Measurements from ENCODE around the gene REXO1.

The REXO1 gene

GRCh38 chr19:1828279-1829238 is 19.7 kb downstream of the REXO1 start:
- Histone ChIP-seq H3K79me2 (ENCODE audit: insufficient read depth, low read length) (peaks cover 6% of the 10 kb centered on the region; the same call in 1 of the 2 replicates), H3K4me3 (ENCODE audit: low read length, poor library complexity, severe bottlenecking) (no peak overlapping the region), H3K9me2 (replicated peaks; ENCODE audit: low read depth, low read length) (no peaks in the 10 kb centered on the region), H3K4me1 (ENCODE audit: insufficient read depth, low read length, poor library complexity, severe bottlenecking) (no peaks in the 10 kb centered on the region), H3K9me3 (ENCODE audit: insufficient read depth, low read depth, low read length) (no peaks in the 10 kb centered on the region), H3F3A (ENCODE audit: low read depth) (no peaks in the 10 kb centered on the region), H3K9ac (ENCODE audit: low read depth, low read length, poor library complexity, severe bottlenecking) (no peak overlapping the region), H3K27me3 (ENCODE audit: insufficient read depth, low read length, poor library complexity, severe bottlenecking) (no peaks in the 10 kb centered on the region), H4K20me1 (ENCODE audit: insufficient read depth, low read length, poor library complexity, severe bottlenecking) (peaks cover 9% of the 10 kb centered on the region), H3K36me3 (ENCODE audit: insufficient read depth, low read length) (peaks cover 23% of the 10 kb centered on the region; the same call in 1 of the 2 replicates), H2AFZ (ENCODE audit: low read length) (no peak overlapping the region), H3K4me2 (ENCODE audit: low read depth, low read length, poor library complexity, severe bottlenecking) (no peak overlapping the region)
- TF ChIP-seq EZH2phosphoT487 (IDR thresholded peaks at IDR 0.05; ENCODE audit: borderline replicate concordance) (no peak), CTCF (conservative IDR thresholded peaks at IDR 0.05; ENCODE audit: low read length) (no peak)

DNA sequence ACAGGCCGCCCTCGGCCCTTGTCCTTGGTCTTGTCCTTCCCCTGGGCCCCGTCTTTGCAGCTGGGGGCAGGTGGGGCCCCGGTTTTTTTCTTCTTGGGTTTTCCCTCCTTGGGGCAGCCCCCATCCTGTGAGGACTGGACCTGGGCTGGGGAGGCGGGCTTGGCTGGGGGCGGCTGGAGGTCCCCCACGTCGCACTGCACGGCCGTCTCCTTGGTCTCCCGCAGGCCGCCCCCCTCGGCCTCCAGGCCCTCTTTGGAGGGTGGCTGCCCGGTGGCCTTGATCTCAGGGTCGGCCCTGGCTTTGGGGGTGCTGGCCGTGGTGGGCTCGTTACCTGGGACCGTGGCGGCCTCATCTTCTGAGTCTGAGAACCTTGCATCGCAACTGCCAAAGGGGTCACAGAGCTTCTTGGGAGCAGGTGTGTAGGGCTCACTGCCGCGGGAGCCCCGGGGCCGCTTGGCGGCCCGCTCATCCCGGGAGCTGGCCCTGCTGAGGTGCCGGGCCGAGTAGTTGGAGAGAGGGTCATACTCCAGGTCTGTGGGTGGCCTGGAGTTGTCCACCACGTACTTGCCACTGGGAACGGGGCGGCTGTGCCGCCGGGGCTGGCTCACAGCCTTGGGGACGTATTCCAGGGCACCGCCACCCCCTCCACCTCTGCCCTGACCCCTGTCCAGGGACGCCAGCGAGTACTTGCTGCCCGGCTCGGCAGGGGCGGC is 20.6 kb downstream of the REXO1 start:
- no peak overlapping the region for H3K4me2 ChIP-seq (ENCODE audit: low read depth, low read length, poor library complexity, severe bottlenecking)
- no peaks in the 10 kb centered on the region for H3K27me3 ChIP-seq (ENCODE audit: insufficient read depth, low read length, poor library complexity, severe bottlenecking)
- TF ChIP-seq EZH2phosphoT487 (IDR thresholded peaks at IDR 0.05; ENCODE audit: borderline replicate concordance): no peak
- no peak for TF ChIP-seq CTCF (conservative IDR thresholded peaks at IDR 0.05; ENCODE audit: low read length)
- H3K36me3 ChIP-seq (ENCODE audit: insufficient read depth, low read length): peaks cover 23% of the 10 kb centered on the region; the same call in 1 of the 2 replicates
- no peaks in the 10 kb centered on the region for H3K9me2 ChIP-seq (replicated peaks; ENCODE audit: low read depth, low read length)
- H3K9ac ChIP-seq (ENCODE audit: low read depth, low read length, poor library complexity, severe bottlenecking): no peak overlapping the region
- H3K79me2 ChIP-seq (ENCODE audit: insufficient read depth, low read length): no peaks in the 10 kb centered on the region; the same call in 1 of the 2 replicates
- peaks cover 8% of the 10 kb centered on the region for H4K20me1 ChIP-seq (ENCODE audit: insufficient read depth, low read length, poor library complexity, severe bottlenecking)
- no peaks in the 10 kb centered on the region for H3F3A ChIP-seq (ENCODE audit: low read depth)
- no peaks in the 10 kb centered on the region for H3K9me3 ChIP-seq (ENCODE audit: insufficient read depth, low read depth, low read length)
- no peaks in the 10 kb centered on the region for H3K4me1 ChIP-seq (ENCODE audit: insufficient read depth, low read length, poor library complexity, severe bottlenecking)
- H2AFZ ChIP-seq (ENCODE audit: low read length): no peak overlapping the region
- H3K4me3 ChIP-seq (ENCODE audit: low read length, poor library complexity, severe bottlenecking): no peak overlapping the region

DNA sequence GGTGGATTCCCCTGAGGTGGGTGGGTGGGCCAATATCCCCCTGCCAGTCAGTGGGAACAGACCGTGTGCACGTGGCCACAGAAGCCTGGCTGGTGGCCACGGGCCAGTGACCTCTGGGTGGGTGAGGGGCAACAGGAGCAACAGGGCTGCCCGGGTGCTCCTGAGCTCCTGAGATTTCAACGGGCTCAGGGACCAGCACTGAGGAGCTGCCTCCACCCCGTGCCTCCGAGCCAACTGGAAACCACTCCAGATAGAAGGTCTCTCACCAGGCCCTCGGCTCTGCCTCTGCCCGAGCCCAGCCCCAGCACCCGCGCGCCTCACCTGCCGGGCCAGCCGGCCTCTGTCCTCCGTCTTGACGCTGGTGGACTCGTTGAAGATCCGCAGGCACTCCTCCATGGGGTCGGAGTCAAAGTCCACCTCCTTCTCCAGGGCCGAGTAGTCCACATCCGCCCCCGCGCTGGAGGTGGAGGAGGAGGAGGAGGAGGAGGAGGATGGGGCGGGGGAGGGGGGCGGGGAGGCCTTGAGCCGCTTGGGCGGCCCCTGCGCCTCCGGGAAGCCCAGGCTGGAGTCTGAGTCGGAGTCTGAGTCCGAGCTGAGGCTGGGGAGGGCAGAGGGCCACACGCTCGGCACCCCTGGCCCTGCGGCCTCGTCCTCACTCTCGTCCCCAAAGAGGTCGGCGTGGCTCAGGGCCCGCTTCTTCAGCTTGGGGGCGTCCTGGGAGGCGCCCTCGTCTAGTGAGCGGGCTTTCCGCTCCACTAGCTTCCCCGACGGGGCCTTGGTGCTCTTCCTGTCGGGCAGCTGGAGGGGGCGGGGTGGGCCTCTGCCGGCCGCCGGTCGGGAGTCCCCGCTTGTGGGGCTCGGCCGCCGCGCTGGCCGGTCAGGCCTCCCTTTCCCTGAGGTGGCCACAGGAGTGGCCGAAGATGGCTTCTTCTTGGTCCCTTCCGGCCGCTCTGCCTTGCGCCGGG is 21.4 kb downstream of the REXO1 start:
- Histone ChIP-seq H4K20me1 (ENCODE audit: insufficient read depth, low read length, poor library complexity, severe bottlenecking) (peaks cover 8% of the 10 kb centered on the region), H3K79me2 (ENCODE audit: insufficient read depth, low read length) (no peaks in the 10 kb centered on the region; the same call in 1 of the 2 replicates), H3K27me3 (ENCODE audit: insufficient read depth, low read length, poor library complexity, severe bottlenecking) (no peaks in the 10 kb centered on the region), H2AFZ (ENCODE audit: low read length) (no peak overlapping the region), H3K9me2 (replicated peaks; ENCODE audit: low read depth, low read length) (no peaks in the 10 kb centered on the region), H3K4me1 (ENCODE audit: insufficient read depth, low read length, poor library complexity, severe bottlenecking) (no peaks in the 10 kb centered on the region), H3K4me2 (ENCODE audit: low read depth, low read length, poor library complexity, severe bottlenecking) (no peak overlapping the region), H3K9me3 (ENCODE audit: insufficient read depth, low read depth, low read length) (no peaks in the 10 kb centered on the region), H3K36me3 (ENCODE audit: insufficient read depth, low read length) (peaks cover 23% of the 10 kb centered on the region; the same call in 1 of the 2 replicates), H3K9ac (ENCODE audit: low read depth, low read length, poor library complexity, severe bottlenecking) (no peak overlapping the region), H3F3A (ENCODE audit: low read depth) (no peaks in the 10 kb centered on the region), H3K4me3 (ENCODE audit: low read length, poor library complexity, severe bottlenecking) (no peak overlapping the region)
- no peak for TF ChIP-seq CTCF (conservative IDR thresholded peaks at IDR 0.05; ENCODE audit: low read length)
- no peak for TF ChIP-seq EZH2phosphoT487 (IDR thresholded peaks at IDR 0.05; ENCODE audit: borderline replicate concordance)
